CD4-positive, alpha-beta T cell treated with Interleukin-10 for 1 hour (primary cell): Measurements from ENCODE around the gene AZIN2.
"Not testable (repeated sequence)": the region's sequence is repeated elsewhere in the genome, so short reads cannot be mapped to it uniquely, and the experiment has no call there.

Experiments
- DNase-seq: peaks from one replicate; pipeline ENCODE4 v3.0.0-alpha.2; 2020

The AZIN2 gene

DNA sequence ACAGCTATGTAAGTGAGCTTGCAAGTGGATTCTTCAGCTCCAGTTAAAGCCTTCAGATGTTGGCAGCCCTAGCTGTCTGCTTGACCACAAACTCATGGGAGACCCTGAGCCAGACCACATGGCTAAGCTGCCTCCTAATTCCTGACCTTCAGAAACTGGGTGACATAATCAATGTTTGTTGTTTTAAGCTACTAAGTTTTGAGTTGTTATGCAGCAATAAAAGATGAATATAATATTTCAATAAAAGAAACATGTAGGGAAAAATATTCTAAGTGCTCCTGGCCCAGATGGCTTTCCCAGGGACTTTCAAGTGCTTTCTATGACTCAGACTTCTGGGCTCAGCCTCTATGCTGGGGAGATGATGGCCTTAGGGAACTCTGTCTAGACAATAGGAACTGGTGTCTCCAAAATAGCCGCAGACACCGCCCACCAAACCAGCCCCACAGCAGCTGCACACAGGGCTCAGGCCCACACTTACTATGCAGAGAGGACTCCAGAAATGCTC is 20.3 kb upstream of the AZIN2 start:
- DNase-seq, result no peak

GRCh38 chr1:33061834-33062233 is 19.1 kb upstream of the AZIN2 start:
- DNase-seq, result no peak

DNA sequence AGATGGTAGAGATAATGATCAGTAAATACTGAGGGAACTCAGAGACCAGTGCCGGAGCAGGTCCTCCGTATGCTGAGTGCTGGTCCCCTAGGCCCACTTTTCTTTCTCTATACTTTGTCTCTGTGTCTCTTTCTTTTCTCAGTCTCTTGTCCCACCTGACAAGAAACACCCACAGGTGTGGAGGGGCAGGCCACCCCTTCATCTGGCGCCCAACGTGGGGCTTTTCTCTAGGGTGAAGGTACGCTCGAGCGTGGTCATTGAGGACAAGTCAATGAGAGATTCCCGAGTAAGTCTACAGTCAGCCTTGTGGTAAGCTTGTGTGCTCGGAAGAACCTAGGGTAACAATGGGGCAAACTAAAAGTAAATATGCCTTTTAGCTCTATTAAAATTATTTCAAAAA is 16.7 kb upstream of the AZIN2 start:
- not testable (repeated sequence) for DNase-seq

DNA sequence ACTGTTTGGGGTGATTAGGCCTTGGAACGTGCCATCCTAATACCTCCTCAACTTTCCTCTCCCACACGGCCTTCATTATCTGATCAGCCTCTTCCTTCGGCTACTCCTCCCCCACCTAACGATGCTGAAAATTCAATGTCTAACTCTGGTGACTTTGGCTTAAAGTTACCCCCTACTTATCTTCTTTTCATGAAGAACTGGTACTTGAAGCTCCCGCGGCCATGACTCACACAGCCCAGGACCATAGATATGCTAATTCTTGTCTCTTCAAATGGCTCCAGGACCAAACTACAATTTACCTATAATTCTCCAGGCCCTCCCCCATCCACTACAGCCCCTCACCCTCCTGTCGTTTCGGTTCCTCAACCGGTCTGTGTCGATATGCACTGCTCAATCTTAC is 15.7 kb upstream of the AZIN2 start:
- no peak for DNase-seq

DNA sequence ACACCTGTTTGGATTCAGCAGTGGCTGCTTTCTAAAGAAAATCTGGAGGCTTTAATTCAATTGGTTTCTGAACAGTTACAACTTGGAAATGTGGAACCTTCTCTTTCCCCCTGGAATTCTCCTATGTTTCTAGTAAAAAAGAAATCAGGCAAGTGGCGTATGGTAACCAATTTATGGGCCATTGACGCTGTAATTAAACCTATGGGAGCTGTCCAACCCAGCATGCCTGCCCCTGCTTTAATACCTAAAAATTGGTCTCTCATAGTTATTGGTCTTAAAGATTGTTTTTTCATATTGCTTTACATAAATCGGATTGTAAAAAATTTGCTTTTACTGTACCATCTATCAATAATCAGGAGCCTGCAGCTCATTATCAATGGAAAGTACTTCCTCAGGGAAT is 14.5 kb upstream of the AZIN2 start:
- not testable (repeated sequence) for DNase-seq

- DNase-seq, result not testable (repeated sequence)
Measured at GRCh38 chr1:33068108-33068507, 12.8 kb upstream of the AZIN2 start.

- no peak for DNase-seq
Measured at GRCh38 chr1:33070628-33071027, 10.3 kb upstream of the AZIN2 start.

DNA sequence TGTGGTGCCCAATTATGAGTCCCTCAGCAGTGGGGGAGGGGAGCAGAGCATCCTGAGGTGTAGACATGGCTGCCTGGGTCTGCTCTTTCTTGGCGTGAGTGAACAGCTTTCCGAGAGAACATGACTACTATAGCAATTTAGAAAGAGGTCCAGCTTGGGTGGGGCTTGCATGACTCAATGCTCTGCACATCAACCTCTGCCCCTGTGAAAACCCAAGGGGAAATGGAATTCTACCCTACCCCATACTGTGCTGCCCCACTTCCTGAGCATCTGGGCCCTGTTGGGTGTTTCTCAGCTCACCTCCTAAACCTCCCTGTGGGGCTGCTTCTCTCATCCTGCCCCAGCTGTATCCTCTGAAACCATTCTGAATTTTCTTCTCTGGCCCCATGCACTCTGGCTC is 8.2 kb upstream of the AZIN2 start:
- DNase-seq, result no peak

GRCh38 chr1:33074193-33074945 is 6.6 kb upstream of the AZIN2 start:
- DNase-seq, result no peak

GRCh38 chr1:33078030-33078591 is 2.8 kb upstream of the AZIN2 start:
- DNase-seq, result no peak

DNA sequence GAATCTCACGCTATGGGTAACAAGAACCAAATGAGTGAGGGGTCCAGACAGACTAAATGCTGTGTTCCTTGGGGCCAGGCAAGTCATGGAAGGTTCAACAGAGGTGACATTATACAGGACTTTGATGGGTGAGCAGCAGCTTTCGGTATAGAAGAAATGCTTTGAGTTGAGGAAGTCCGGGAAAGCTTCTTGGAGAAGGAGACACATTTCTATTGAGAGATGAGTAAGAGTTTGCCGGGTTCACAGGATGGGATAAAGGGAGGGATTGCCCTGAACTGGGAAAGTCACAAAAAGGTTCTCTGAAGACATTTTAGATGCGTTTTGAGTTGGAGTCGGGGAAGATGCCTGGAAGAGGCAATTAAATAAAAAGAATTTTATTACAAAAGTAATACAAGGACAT is 580 bp upstream of the AZIN2 start:
- no peak for DNase-seq

GRCh38 chr1:33081554-33082305 is 777 bp downstream of the AZIN2 start:
- peak; percentile 24 for DNase-seq

GRCh38 chr1:33082575-33083108 is 1.7 kb downstream of the AZIN2 start:
- DNase-seq, result no peak

GRCh38 chr1:33085332-33085731 is 4.4 kb downstream of the AZIN2 start:
- DNase-seq, result no peak

- DNase-seq, result peak; percentile 50
Measured at GRCh38 chr1:33086384-33086850, 5.5 kb downstream of the AZIN2 start.

DNA sequence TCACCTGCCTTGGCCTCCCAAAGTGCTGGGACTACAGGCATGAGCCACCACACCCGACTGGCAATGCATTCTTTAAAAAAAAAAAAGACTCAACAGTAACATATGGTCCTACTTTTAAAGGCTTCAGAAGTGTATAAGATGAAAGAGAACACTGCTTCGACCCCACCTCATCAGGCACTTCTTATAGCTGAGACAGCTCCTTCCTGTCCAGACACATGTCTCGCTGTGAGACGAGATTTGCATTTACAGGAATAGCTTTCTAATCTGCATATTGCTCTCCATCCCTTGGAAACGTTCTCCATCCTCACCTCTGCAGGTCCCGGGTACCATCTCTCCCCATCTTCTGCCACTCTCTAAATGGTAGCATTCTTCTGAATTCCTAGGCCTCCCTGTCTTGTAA is 6.7 kb downstream of the AZIN2 start:
- DNase-seq, result no peak

- no peak for DNase-seq
Measured at GRCh38 chr1:33088119-33088906, 7.4 kb downstream of the AZIN2 start.

DNA sequence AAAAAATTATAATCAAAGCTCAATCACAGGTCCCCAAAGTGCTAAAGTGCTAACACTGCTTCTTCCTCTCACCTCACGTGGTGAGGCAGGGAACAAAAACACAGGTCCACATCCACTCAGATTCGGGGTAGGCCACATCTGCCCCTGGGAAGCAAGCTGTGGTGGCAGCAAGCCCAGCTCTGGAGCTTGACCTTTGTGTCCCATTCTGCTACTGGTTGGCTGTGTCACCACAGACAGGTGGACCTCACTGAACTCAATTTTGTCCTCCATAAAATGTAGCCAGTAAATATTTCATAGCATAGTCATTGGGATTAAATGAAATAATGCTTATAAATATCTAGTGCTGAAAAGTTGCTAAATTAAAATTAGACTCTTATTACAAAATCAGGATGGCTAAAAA is 8.5 kb downstream of the AZIN2 start:
- DNase-seq, result no peak

DNA sequence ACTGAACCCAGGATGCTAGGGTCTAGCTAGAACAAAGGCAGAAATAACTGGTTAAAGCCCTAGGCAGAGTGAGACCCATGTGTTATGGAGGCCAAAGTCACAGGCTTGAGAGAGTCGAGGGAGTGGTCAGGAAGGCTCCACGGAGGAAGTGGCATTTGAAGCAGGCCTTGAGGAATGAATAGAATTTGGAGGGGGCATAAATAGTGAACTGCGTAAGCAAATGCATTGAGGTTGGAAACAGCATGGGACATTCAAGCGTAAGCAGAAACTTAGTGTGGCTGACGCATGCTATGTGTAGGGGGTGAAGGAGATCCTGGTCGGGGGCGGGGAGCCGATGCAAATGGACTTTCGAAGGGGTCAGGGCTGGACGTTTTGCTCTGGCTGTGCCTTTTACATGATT is 11.5 kb downstream of the AZIN2 start:
- no peak for DNase-seq

DNA sequence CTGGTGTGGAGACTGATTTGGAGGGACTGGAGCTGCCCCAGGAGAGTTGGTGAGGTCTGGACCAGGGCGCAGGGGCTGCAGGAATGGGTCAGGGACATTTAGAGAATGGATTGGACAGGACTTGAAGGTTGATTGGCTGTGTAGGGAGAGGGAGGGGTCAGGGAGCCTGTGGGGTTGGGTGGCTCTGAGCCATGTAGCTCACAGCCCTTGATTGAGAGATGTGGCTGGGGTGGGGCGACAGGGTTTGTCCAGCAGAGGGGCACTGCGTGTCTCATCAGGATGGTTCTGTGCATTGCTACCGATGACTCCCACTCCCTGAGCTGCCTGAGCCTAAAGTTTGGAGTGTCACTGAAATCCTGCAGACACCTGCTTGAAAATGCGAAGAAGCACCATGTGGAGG is 12.1 kb downstream of the AZIN2 start:
- DNase-seq, result no peak

- no peak for DNase-seq
Measured at GRCh38 chr1:33094486-33094885, 13.5 kb downstream of the AZIN2 start.

GRCh38 chr1:33094971-33095604 is 14.1 kb downstream of the AZIN2 start:
- DNase-seq, result peak; percentile 34
